Measurements from ENCODE around the gene ZNF460.

GRCh38 chr19:57320180-57321084 lies 40.1 kb downstream of the ZNF460 start, which contains the start of gene ZNF543:
- TF ChIP-seq CTCF (IDR thresholded peaks at IDR 0.05) (no peak), POLR2A (IDR thresholded peaks at IDR 0.05) (peak in 1 of 2 donors; percentile 85)
